ENCODE data around the gene JAKMIP1.

Gene JAKMIP1

GRCh38 chr4:6042293-6043063 lies 157.9 kb downstream of the JAKMIP1 start:
- no peak for DNase-seq (ENCODE audit: low spot score)

- no peak for DNase-seq (ENCODE audit: low spot score)
Observed at GRCh38 chr4:6041800-6042199, 158.5 kb downstream of the JAKMIP1 start.

- DNase-seq (ENCODE audit: low spot score), result no peak
Observed at GRCh38 chr4:6038711-6039110, 161.6 kb downstream of the JAKMIP1 start.

GRCh38 chr4:6035786-6036185 lies 164.6 kb downstream of the JAKMIP1 start:
- no peak for DNase-seq (ENCODE audit: low spot score)

GRCh38 chr4:6033381-6033780 lies 167.0 kb downstream of the JAKMIP1 start:
- no peak for DNase-seq (ENCODE audit: low spot score)

GRCh38 chr4:6032249-6033244 lies 167.8 kb downstream of the JAKMIP1 start:
- DNase-seq (ENCODE audit: low spot score), result peak; percentile 83

GRCh38 chr4:6031846-6032245 lies 168.5 kb downstream of the JAKMIP1 start:
- DNase-seq (ENCODE audit: low spot score), result no peak

GRCh38 chr4:6030679-6031078 lies 169.7 kb downstream of the JAKMIP1 start:
- DNase-seq (ENCODE audit: low spot score), result no peak

- DNase-seq (ENCODE audit: low spot score), result no peak
Observed at GRCh38 chr4:6029254-6029653, 171.1 kb downstream of the JAKMIP1 start.

- DNase-seq (ENCODE audit: low spot score), result no peak
Observed at GRCh38 chr4:6028168-6028567, 172.2 kb downstream of the JAKMIP1 start.

- no peak for DNase-seq (ENCODE audit: low spot score)
Observed at GRCh38 chr4:6027392-6027791, 173.0 kb downstream of the JAKMIP1 start.

- DNase-seq (ENCODE audit: low spot score), result no peak
Observed at GRCh38 chr4:6024313-6024960, 175.9 kb downstream of the JAKMIP1 start.

- no peak for DNase-seq (ENCODE audit: low spot score)
Observed at GRCh38 chr4:6023731-6024130, 176.6 kb downstream of the JAKMIP1 start.

- no peak for DNase-seq (ENCODE audit: low spot score)
Observed at GRCh38 chr4:6022607-6023288, 177.6 kb downstream of the JAKMIP1 start.

GRCh38 chr4:6021831-6022606 lies 178.3 kb downstream of the JAKMIP1 start:
- DNase-seq (ENCODE audit: low spot score), result no peak

- DNase-seq (ENCODE audit: low spot score), result no peak
Observed at GRCh38 chr4:6020613-6021012, 179.7 kb downstream of the JAKMIP1 start.

GRCh38 chr4:6019316-6020263 lies 180.8 kb downstream of the JAKMIP1 start:
- DNase-seq (ENCODE audit: low spot score), result peak; percentile 68

GRCh38 chr4:6018331-6018730 lies 182.0 kb downstream of the JAKMIP1 start, which contains the start of gene C4orf50:
Gene C4orf50 (minus strand): TSS chr4:6018431.
- DNase-seq (ENCODE audit: low spot score), result no peak

- no peak for DNase-seq (ENCODE audit: low spot score)
Observed at GRCh38 chr4:6017800-6018199, 182.5 kb downstream of the JAKMIP1 start.

GRCh38 chr4:6017030-6017429 lies 183.3 kb downstream of the JAKMIP1 start:
- DNase-seq (ENCODE audit: low spot score), result no peak

All from Ammon's horn (tissue), 1 donor.